Endometrium (tissue), 2 donors: Measurements from ENCODE around the gene IFT88.

ENCODE experiments used
- FAIRE-seq: peaks from 2 replicates; lab custom pipeline; 2012; peaks lifted over from hg19 to GRCh38; lab: Jason Lieb, UNC
- donor health status: control.
- donor health status: control.

The IFT88 gene

GRCh38 chr13:20716951-20717350, 150.0 kb downstream of the IFT88 start:
- no peak for FAIRE-seq

- no peak for FAIRE-seq
Observed at GRCh38 chr13:20717581-20718542, 150.9 kb downstream of the IFT88 start.

GRCh38 chr13:20718958-20719566, 152.1 kb downstream of the IFT88 start:
- FAIRE-seq, result no peak

- no peak for FAIRE-seq
Observed at GRCh38 chr13:20719783-20720182, 152.8 kb downstream of the IFT88 start.

- FAIRE-seq, result no peak
Observed at GRCh38 chr13:20720499-20720898, 153.5 kb downstream of the IFT88 start.

- FAIRE-seq, result no peak
Observed at GRCh38 chr13:20721058-20721453, 154.1 kb downstream of the IFT88 start.

- FAIRE-seq, result no peak
Observed at GRCh38 chr13:20721454-20722357, 154.7 kb downstream of the IFT88 start.

- FAIRE-seq, result no peak
Observed at GRCh38 chr13:20727856-20728255, 160.9 kb downstream of the IFT88 start.

- no peak for FAIRE-seq
Observed at GRCh38 chr13:20728579-20729311, 161.8 kb downstream of the IFT88 start.

- no peak for FAIRE-seq
Observed at GRCh38 chr13:20729633-20730585, 163.0 kb downstream of the IFT88 start.

- FAIRE-seq, result no peak
Observed at GRCh38 chr13:20738616-20739015, 171.7 kb downstream of the IFT88 start.

GRCh38 chr13:20740021-20740420, 173.1 kb downstream of the IFT88 start:
- FAIRE-seq, result no peak
